HEK293T (cell line): ENCODE results near the gene ALKBH8.
A peak's percentile ranks its signal among the peaks of the same experiment; 100 is the strongest.

Experiments used
- CTCF ChIA-PET: fragments of 350-600 bp; formaldehyde crosslinking; extraction: SDS; loops from one replicate; lab custom pipeline; 2021; ENCODE audit warnings: antibody characterized with exemption, inconsistent platforms; lab: Yijun Ruan, JAX
- POLR2A ChIA-PET: fragments of 350-600 bp; formaldehyde crosslinking; extraction: SDS; loops from one replicate; lab custom pipeline; 2020; ENCODE audit warnings: antibody characterized with exemption, inconsistent platforms; lab: Yijun Ruan, JAX
- DNase-seq: peaks from one replicate; pipeline ENCODE4 v3.0.0; 2012; ENCODE audit warnings: mixed read lengths; ENCODE audit errors: extremely low spot score
- ARNT ChIP-seq: fragments of 450-650 bp; IDR thresholded peaks from 2 replicates; pipeline ENCODE4 v1.6.1; 2017; ENCODE audit warnings: mild to moderate bottlenecking
- BHLHE40 ChIP-seq: fragments of 450-650 bp; IDR thresholded peaks from 2 replicates; pipeline ENCODE4 v1.6.1; 2016; ENCODE audit warnings: mild to moderate bottlenecking, moderate library complexity, borderline replicate concordance
- CTBP1 ChIP-seq: fragments of 450-650 bp; IDR thresholded peaks from 2 replicates; pipeline ENCODE4 v1.6.1; 2016; ENCODE audit warnings: borderline replicate concordance
- ELF4 ChIP-seq: fragments of 450-650 bp; IDR thresholded peaks from 2 replicates; pipeline ENCODE4 v1.6.1; 2017; ENCODE audit warnings: antibody characterized with exemption
- FOXA1 ChIP-seq: fragments of 450-650 bp; IDR thresholded peaks from 2 replicates; pipeline ENCODE4 v1.6.1; 2016; ENCODE audit warnings: mild to moderate bottlenecking
- FOXK2 ChIP-seq: fragments of 450-650 bp; IDR thresholded peaks from 2 replicates; pipeline ENCODE4 v1.6.1; 2016; ENCODE audit warnings: mild to moderate bottlenecking
- FOXM1 ChIP-seq: fragments of 450-650 bp; IDR thresholded peaks from 2 replicates; pipeline ENCODE4 v1.6.1; 2017; ENCODE audit warnings: mild to moderate bottlenecking, borderline replicate concordance
- HDGF ChIP-seq: fragments of 450-650 bp; IDR thresholded peaks from 2 replicates; pipeline ENCODE4 v1.6.1; 2017; ENCODE audit warnings: antibody characterized with exemption, borderline replicate concordance
- L3MBTL2 ChIP-seq: fragments of 450-650 bp; conservative IDR thresholded peaks from 2 replicates; pipeline ENCODE4 v1.6.1; 2016; ENCODE audit warnings: mild to moderate bottlenecking
- LEF1 ChIP-seq: fragments of 450-650 bp; IDR thresholded peaks from 2 replicates; pipeline ENCODE4 v1.6.1; 2017; ENCODE audit warnings: mild to moderate bottlenecking, borderline replicate concordance
- NFRKB ChIP-seq: fragments of 450-650 bp; IDR thresholded peaks from 2 replicates; pipeline ENCODE4 v1.6.1; 2016; ENCODE audit warnings: mild to moderate bottlenecking, moderate library complexity
- PKNOX1 ChIP-seq: fragments of 450-650 bp; IDR thresholded peaks from 2 replicates; pipeline ENCODE4 v1.6.1; 2016
- SP1 ChIP-seq: fragments of 450-650 bp; IDR thresholded peaks from 2 replicates; pipeline ENCODE4 v1.6.1; 2017
- SUZ12 ChIP-seq: fragments of 450-650 bp; IDR thresholded peaks from 2 replicates; pipeline ENCODE4 v1.6.1; 2016; ENCODE audit warnings: mild to moderate bottlenecking
- TARDBP ChIP-seq: fragments of 450-650 bp; IDR thresholded peaks from 2 replicates; pipeline ENCODE4 v1.6.1; 2016
- ZNF384 ChIP-seq: fragments of 450-650 bp; IDR thresholded peaks from 2 replicates; pipeline ENCODE4 v1.6.1; 2016

ALKBH8 gene

GRCh38 chr11:107561688-107562087 lies 3.8 kb downstream of the ALKBH8 start:
- POLR2A ChIA-PET, result interaction anchor here (1.1 kb wide), 1 partner anchor 34 kb away, joined by 4 read pairs; no protein-coding TSS in a partner anchor
- CTCF ChIA-PET, result interaction anchor here (1.1 kb wide), 1 partner anchor 128 kb away, joined by 3 read pairs; no protein-coding TSS in a partner anchor
- DNase-seq, result no peak
- TF ChIP-seq ARNT (no peak), TARDBP (no peak), CTBP1 (no peak), HDGF (no peak), NFRKB (no peak), SUZ12 (no peak), LEF1 (no peak), SP1 (no peak), PKNOX1 (no peak), ZNF384 (no peak), FOXK2 (no peak), FOXM1 (no peak), FOXA1 (no peak), BHLHE40 (no peak), ELF4 (no peak)

DNA sequence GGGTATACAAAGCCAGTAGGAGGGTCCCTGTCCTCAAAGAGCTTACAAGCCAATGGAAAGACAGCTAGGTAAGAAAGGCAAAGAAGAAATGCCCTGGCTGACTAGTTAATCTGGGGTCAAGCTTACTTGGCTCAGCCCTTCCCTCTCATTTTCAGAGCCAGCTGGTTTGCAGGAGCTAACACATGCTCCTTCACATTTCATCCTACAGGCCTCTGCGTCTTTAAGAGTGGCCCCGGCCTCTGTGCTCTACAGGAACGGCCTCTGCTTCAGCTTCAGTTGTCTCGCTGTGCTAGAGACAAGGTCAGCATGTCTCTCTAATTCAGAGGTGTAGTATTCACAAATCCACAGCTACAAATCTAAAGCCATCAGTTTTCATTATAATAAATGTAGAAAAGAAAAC lies 15.2 kb downstream of the ALKBH8 start:
- POLR2A ChIA-PET, result no interaction called here
- no peak for DNase-seq
- CTCF ChIA-PET, result interaction anchor here (0.6 to 2.6 kb wide), 2 partner anchors 9 to 139 kb away, joined by 3 to 11 read pairs; no protein-coding TSS in a partner anchor
- TF ChIP-seq SP1 (no peak), ARNT (no peak), FOXM1 (no peak), SUZ12 (no peak), LEF1 (no peak), ZNF384 (no peak), ELF4 (no peak), BHLHE40 (no peak), TARDBP (no peak), CTBP1 (no peak), FOXA1 (no peak), L3MBTL2 (no peak), FOXK2 (no peak), NFRKB (no peak), HDGF (no peak), PKNOX1 (no peak)

DNA sequence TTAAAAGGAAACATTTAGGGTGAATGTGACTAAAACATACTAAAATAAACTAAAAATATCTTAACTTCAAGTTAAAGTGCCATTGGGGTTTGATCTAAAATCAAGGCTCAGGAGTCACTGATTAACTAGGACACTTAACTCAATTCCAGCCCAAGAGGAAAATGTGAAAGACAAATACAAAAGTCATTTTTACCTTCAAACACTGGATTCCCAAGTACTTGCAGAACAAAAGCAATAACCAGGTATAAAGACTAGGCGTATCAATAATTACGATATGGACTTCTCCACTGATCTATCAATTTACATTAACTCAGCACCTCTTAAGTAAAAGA lies 15.6 kb downstream of the ALKBH8 start:
- CTCF ChIA-PET, result interaction anchor here (1.5 to 2.6 kb wide), 2 partner anchors 13 to 139 kb away, joined by 3 to 11 read pairs; no protein-coding TSS in a partner anchor
- POLR2A ChIA-PET, result no interaction called here
- DNase-seq, result no peak
- TF ChIP-seq PKNOX1 (no peak), FOXK2 (no peak), SP1 (no peak), ARNT (no peak), BHLHE40 (no peak), CTBP1 (no peak), LEF1 (no peak), TARDBP (no peak), FOXA1 (no peak), NFRKB (no peak), ZNF384 (no peak), FOXM1 (no peak), ELF4 (no peak)

GRCh38 chr11:107549253-107549953 lies 16.1 kb downstream of the ALKBH8 start:
- POLR2A ChIA-PET, result no interaction called here
- no peak for TF ChIP-seq L3MBTL2
- no peak for TF ChIP-seq FOXA1
- no peak for TF ChIP-seq ARNT
- no peak for TF ChIP-seq FOXK2
- no peak for TF ChIP-seq ELF4
- no peak for TF ChIP-seq SUZ12
- no peak for TF ChIP-seq CTBP1
- TF ChIP-seq HDGF, result no peak
- TF ChIP-seq FOXM1, result no peak
- TF ChIP-seq PKNOX1, result no peak
- no peak for TF ChIP-seq SP1
- TF ChIP-seq NFRKB, result no peak
- no peak for TF ChIP-seq TARDBP
- no peak for TF ChIP-seq LEF1
- no peak for TF ChIP-seq BHLHE40
- TF ChIP-seq ZNF384, result no peak
- CTCF ChIA-PET, result interaction anchor here (0.6 to 2.6 kb wide), 5 partner anchors 10 to 547 kb away, joined by 3 to 11 read pairs (median 4); no protein-coding TSS in a partner anchor

DNA sequence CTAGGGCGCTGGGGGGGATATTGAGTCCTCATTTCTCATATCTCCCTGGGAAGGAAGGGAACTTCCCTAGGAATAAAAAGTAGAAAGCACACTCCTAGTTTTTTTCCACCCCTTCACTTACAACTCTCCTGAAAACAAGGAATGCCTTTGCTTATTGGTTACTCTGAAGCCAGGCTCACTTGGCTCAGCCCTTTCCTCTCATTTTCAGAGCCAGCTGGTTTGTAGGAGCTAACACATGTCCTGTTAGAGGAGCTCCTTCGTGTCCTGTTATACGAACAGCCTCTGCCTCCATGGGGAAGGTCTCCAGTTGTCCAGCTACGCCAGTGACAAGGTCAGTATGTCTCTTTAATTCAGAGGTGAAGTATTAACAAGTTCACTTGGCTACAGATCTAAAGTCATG lies 17.6 kb downstream of the ALKBH8 start:
- POLR2A ChIA-PET, result no interaction called here

More at GRCh38 chr11:107549253-107549953, 16.1 kb downstream of the ALKBH8 start:
- peak; percentile 33 for DNase-seq

More for the DNA sequence above, 17.6 kb downstream of the ALKBH8 start:
- TF ChIP-seq LEF1 (no peak), SUZ12 (no peak), PKNOX1 (no peak), FOXK2 (no peak), HDGF (no peak), L3MBTL2 (no peak), CTBP1 (no peak), ARNT (no peak), BHLHE40 (no peak), ELF4 (no peak), FOXA1 (no peak)
- CTCF ChIA-PET, result no interaction called here
- no peak for DNase-seq
